Adipocyte (in vitro differentiated cells): ENCODE results near the gene TMEM59L.
"Not testable (repeated sequence)": the region's sequence is repeated elsewhere in the genome, so short reads cannot be mapped to it uniquely, and the experiment has no call there.

Experiments used
- DNase-seq: peaks from one replicate; pipeline ENCODE4 v3.0.0-alpha.2; 2015; ENCODE audit warnings: low read depth
- H3K27me3 ChIP-seq: replicated peaks from 2 replicates; pipeline ENCODE4 v1.7.0; 2013; ENCODE audit warnings: mild to moderate bottlenecking, low read length, moderate library complexity; ENCODE audit not compliant: control insufficient read depth, insufficient read depth
- H3K36me3 ChIP-seq: 2 replicates; pipeline ENCODE4 v1.7.0; 2013; ENCODE audit warnings: low read length, mild to moderate bottlenecking, moderate library complexity; ENCODE audit not compliant: control insufficient read depth, insufficient read depth, severe bottlenecking
- H3K4me1 ChIP-seq: 2 replicates; pipeline ENCODE4 v1.7.0; 2013; ENCODE audit warnings: mild to moderate bottlenecking, low read length, moderate library complexity; ENCODE audit not compliant: control insufficient read depth, insufficient read depth
- H3K4me3 ChIP-seq: 2 replicates; pipeline ENCODE4 v1.7.0; 2013; ENCODE audit warnings: mild to moderate bottlenecking, low read length, moderate library complexity
- H3K9ac ChIP-seq: 2 replicates; pipeline ENCODE4 v1.7.0; 2013; ENCODE audit warnings: mild to moderate bottlenecking, low read length, moderate library complexity
- H3K9me3 ChIP-seq: 2 replicates; pipeline ENCODE4 v1.7.0; 2013; ENCODE audit warnings: mild to moderate bottlenecking, low read length, moderate library complexity; ENCODE audit not compliant: control insufficient read depth

TMEM59L gene

GRCh38 chr19:18587962-18588610, 24.6 kb upstream of the TMEM59L start:
- no peaks in the 10 kb centered on the region for H3K9me3 ChIP-seq
- H3K36me3 ChIP-seq, result peaks cover 6% of the 10 kb centered on the region
- no peak for DNase-seq

GRCh38 chr19:18588611-18589379, 23.9 kb upstream of the TMEM59L start, which contains the start of gene REX1BD:
Gene REX1BD (plus strand): TSS chr19:18588798. CDS start chr19:18588802, 4 bp downstream.
- Histone ChIP-seq H3K4me3 (peak within 1 kb of the TSS; percentile 82), H3K36me3 (peaks cover 12% of the 10 kb centered on the region), H3K4me1 (peaks cover 41% of the 10 kb centered on the region), H3K9me3 (no peaks in the 10 kb centered on the region), H3K9ac (peak within 1 kb of the TSS; percentile 92), H3K27me3 (no peaks in the 10 kb centered on the region)
- DNase-seq, result peak; percentile 88

More at GRCh38 chr19:18587962-18588610, 24.6 kb upstream of the TMEM59L start:
- Histone ChIP-seq H3K27me3 (no peaks in the 10 kb centered on the region), H3K4me1 (peaks cover 36% of the 10 kb centered on the region), H3K4me3 (peak overlapping the region; percentile 82), H3K9ac (peak overlapping the region; percentile 92)

- Histone ChIP-seq H3K27me3 (no peaks in the 10 kb centered on the region), H3K36me3 (peaks cover 12% of the 10 kb centered on the region), H3K9me3 (no peaks in the 10 kb centered on the region), H3K4me3 (peak overlapping the region; percentile 82), H3K4me1 (peaks cover 43% of the 10 kb centered on the region), H3K9ac (peak overlapping the region; percentile 92)
- peak; percentile 79 for DNase-seq
Observed at GRCh38 chr19:18589380-18590272, 23.0 kb upstream of the TMEM59L start.

- Histone ChIP-seq H3K4me1 (peaks cover 49% of the 10 kb centered on the region), H3K9me3 (no peaks in the 10 kb centered on the region), H3K9ac (peak overlapping the region; percentile 92), H3K27me3 (no peaks in the 10 kb centered on the region), H3K4me3 (no peak overlapping the region), H3K36me3 (peaks cover 13% of the 10 kb centered on the region)
- DNase-seq, result peak; percentile 62
Observed at GRCh38 chr19:18590273-18591272, 22.1 kb upstream of the TMEM59L start.

- Histone ChIP-seq H3K4me1 (peaks cover 55% of the 10 kb centered on the region), H3K36me3 (peaks cover 24% of the 10 kb centered on the region), H3K27me3 (no peaks in the 10 kb centered on the region), H3K9ac (peak overlapping the region; percentile 48), H3K4me3 (no peak overlapping the region), H3K9me3 (no peaks in the 10 kb centered on the region)
- DNase-seq, result no peak
Observed at GRCh38 chr19:18591735-18592385, 20.8 kb upstream of the TMEM59L start.

- Histone ChIP-seq H3K36me3 (peaks cover 28% of the 10 kb centered on the region), H3K4me1 (peaks cover 52% of the 10 kb centered on the region)
- not testable (repeated sequence) for H3K27me3 ChIP-seq, H3K4me3 ChIP-seq, DNase-seq, H3K9ac ChIP-seq, H3K9me3 ChIP-seq
Observed at GRCh38 chr19:18592732-18593131, 19.9 kb upstream of the TMEM59L start.

GRCh38 chr19:18593367-18594095, 19.1 kb upstream of the TMEM59L start:
- peaks cover 36% of the 10 kb centered on the region for H3K36me3 ChIP-seq
- no peak for DNase-seq
- no peak overlapping the region for H3K9ac ChIP-seq
- H3K4me3 ChIP-seq, result no peak overlapping the region
- no peaks in the 10 kb centered on the region for H3K9me3 ChIP-seq
- H3K27me3 ChIP-seq, result no peaks in the 10 kb centered on the region
- peaks cover 45% of the 10 kb centered on the region for H3K4me1 ChIP-seq

DNA sequence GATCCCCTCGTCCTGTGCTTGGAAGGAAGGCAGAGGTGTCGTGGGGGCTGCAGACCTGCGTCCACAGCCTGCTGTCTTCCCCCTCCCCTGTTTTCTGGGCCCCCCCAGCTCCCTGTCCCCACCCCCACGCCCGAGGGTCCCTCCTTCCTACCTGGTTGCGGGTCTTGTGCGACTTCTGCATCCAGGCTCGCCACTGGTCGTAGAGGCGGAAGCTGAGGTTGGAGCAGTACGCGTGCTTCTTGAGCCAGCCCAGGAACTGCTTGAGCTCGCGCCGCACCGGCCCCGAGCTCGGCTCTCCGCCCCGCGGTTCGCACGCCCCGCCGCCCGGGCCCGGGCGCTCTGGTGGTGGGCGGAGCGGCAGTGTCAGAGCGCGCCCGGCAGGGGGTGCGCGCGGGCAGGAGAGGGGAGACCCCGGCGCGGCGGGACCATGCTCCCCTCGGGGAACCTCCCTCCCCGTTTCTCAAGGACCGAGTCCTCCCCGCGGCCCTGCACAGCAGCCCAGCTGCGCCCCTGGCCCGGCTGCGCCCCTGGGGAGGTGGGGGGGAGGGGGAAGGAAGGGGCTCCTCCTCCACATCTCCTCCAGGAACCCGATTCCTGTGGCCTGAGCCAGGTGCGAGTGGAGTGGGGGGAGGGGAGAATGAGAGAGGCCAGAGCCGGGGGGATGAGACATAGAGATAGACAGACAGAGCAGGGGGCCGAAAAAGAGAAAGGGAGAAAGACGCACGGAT, 18.4 kb upstream of the TMEM59L start:
- peak overlapping the region; percentile 53 for H3K9ac ChIP-seq
- DNase-seq, result peak; percentile 94
- no peak overlapping the region for H3K4me3 ChIP-seq
- H3K4me1 ChIP-seq, result peaks cover 43% of the 10 kb centered on the region
- no peaks in the 10 kb centered on the region for H3K27me3 ChIP-seq
- no peaks in the 10 kb centered on the region for H3K9me3 ChIP-seq
- H3K36me3 ChIP-seq, result peaks cover 43% of the 10 kb centered on the region

DNA sequence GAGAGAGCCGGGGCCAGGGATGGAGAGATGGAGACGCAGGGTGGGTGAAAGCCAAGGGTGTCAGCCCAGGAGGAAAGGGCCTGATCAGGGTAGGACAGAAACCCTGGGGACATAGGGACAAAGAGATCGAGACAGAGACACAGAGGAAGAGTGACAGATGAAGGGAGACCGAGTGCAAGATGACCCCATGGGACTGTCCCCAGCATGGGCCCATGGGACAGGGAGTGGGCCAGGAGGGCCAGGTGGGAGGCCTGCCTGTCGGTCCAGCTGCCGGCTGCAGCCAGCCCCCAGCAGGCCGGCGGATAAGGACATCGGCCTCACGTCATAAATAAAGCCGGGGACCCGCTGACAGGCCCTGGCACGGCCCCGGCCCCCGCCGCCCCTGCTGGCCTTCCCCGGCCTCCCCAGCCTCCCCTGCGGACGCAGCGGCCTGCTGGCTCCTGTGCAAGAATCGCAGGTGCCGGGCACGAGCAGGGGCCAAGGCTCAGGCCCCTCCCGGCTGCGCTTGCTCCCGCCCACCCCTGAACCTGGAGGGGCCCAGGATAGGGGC, 17.8 kb upstream of the TMEM59L start:
- Histone ChIP-seq H3K4me1 (peaks cover 36% of the 10 kb centered on the region), H3K4me3 (no peak overlapping the region), H3K27me3 (no peaks in the 10 kb centered on the region), H3K9ac (peak overlapping the region; percentile 53), H3K36me3 (peaks cover 50% of the 10 kb centered on the region), H3K9me3 (no peaks in the 10 kb centered on the region)
- no peak for DNase-seq
